Tibial nerve (tissue), 4 donors: Measurements from ENCODE around the gene DCPS. TPM values are rescaled to one million over a fixed set of nuclear protein-coding genes. Genes with fewer than 3 reads are reported as not detected.
A peak's percentile ranks its signal among the peaks of the same experiment; 100 is the strongest.

Source experiments
- DNase-seq, 2 donors: peaks; one replicate each; pipeline ENCODE4 v3.0.0-alpha.2; 2019; ENCODE audit warnings: low spot score in 2 of 2
- H3K27ac ChIP-seq, 4 donors: fragments of 200-600 bp; sonication (generic) in 3 of 4; one replicate each; pipeline ENCODE4 v1.5.1; 2017 to 2019; ENCODE audit warnings: mild to moderate bottlenecking in 1 of 4
- H3K27me3 ChIP-seq, 2 donors: fragments of 200-600 bp; sonication (generic) in 1 of 2; one replicate each; pipeline versions ENCODE4 v1.5.1 to v1.6.0; 2017 to 2019
- H3K36me3 ChIP-seq, 3 donors: fragments of 200-600 bp; sonication (generic); one replicate each; pipeline ENCODE4 v1.5.1; 2018 to 2019
- H3K4me1 ChIP-seq, 4 donors: fragments of 200-600 bp; sonication (generic) in 3 of 4; one replicate each; pipeline ENCODE4 v1.5.1; 2017 to 2019
- H3K4me3 ChIP-seq, 4 donors: fragments of 200-600 bp; sonication (generic) in 3 of 4; one replicate each; pipeline ENCODE4 v1.5.1; 2017 to 2019; ENCODE audit warnings: mild to moderate bottlenecking in 1 of 4, moderate library complexity in 1 of 4
- H3K9me3 ChIP-seq, 4 donors: fragments of 200-600 bp; sonication (generic) in 3 of 4; one replicate each; pipeline ENCODE4 v1.5.1; 2017 to 2019
- EP300 ChIP-seq, 2 donors: sonication (generic); formaldehyde crosslinking; IDR thresholded peaks; one replicate each; pipeline ENCODE4 v1.6.1; 2017; ENCODE audit warnings: antibody characterized with exemption in 2 of 2, mild to moderate bottlenecking in 1 of 2
- POLR2A ChIP-seq, 2 donors: fragments of 450-650 bp; IDR thresholded peaks; one replicate each; pipeline ENCODE4 v1.6.1; 2017; ENCODE audit warnings: antibody characterized with exemption in 2 of 2, mild to moderate bottlenecking in 2 of 2, moderate library complexity in 2 of 2
- WGBS, 2 donors: methylation state at CpG; one replicate each; pipeline ENCODE4 v1.1.5; 2018; 5-methylcytosine and 5-hydroxymethylcytosine counted together
- total RNA-seq, 4 donors: library from RNA; depleted of rRNA; stranded (reverse); fragments of >200 nt; gene quantifications; one replicate each; pipeline ENCODE4 v1.1.0, GENCODE V29; 2016
- TF ChIP-seq, protein P1 (sequence below), 5 experiments: fragments of 200-600 bp in 3 of 5; fragments of 450-650 bp in 2 of 5; sonication (generic) in 3 of 5; IDR thresholded peaks; one replicate each; pipeline ENCODE4 v1.5.1; 2016 to 2019; ENCODE audit warnings: antibody characterized with exemption in 5 of 5, mild to moderate bottlenecking in 3 of 5, moderate library complexity in 2 of 5

DCPS gene
- total RNA-seq, 4 donors from 2014 or later, result 7.1 to 16.4 (median 11.9) TPM

DNA sequence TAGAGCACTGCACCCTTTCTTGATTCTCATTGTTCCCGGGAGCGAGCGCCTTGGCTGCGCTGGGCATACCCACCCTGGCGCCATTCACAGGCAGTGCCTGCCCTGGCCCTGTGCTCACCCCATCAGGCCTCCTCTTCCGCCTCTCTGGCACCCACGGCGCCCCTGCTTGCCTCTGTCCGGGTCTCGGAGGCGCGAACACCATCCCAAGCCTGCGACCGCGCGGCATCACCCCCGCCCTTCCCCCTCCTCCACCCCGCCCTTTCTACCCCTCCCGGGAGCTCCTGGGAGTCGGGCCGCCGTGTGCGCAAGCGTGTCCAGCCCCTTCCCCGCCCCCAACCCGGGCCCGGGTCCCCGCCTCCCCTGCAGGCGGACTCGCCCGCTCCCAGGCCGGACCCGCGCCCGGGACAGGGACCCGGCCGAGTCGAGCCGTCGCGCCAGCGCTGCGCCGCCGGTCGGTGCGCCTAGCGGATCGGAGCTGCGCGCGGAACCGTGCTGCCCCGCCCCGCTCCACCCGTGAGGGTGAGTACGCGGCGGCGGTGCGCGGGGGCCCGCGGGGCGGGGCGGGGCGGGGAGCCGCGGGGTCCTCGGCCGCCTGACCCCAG lies 51.6 kb downstream of the DCPS start, which contains the start of gene ST3GAL4:
TSS of gene ST3GAL4 (plus strand) at position 363 of the 602 bp plus-strand sequence. CDS start 50,470 bp downstream, outside the sequence.
- TF ChIP-seq, protein P1, sequence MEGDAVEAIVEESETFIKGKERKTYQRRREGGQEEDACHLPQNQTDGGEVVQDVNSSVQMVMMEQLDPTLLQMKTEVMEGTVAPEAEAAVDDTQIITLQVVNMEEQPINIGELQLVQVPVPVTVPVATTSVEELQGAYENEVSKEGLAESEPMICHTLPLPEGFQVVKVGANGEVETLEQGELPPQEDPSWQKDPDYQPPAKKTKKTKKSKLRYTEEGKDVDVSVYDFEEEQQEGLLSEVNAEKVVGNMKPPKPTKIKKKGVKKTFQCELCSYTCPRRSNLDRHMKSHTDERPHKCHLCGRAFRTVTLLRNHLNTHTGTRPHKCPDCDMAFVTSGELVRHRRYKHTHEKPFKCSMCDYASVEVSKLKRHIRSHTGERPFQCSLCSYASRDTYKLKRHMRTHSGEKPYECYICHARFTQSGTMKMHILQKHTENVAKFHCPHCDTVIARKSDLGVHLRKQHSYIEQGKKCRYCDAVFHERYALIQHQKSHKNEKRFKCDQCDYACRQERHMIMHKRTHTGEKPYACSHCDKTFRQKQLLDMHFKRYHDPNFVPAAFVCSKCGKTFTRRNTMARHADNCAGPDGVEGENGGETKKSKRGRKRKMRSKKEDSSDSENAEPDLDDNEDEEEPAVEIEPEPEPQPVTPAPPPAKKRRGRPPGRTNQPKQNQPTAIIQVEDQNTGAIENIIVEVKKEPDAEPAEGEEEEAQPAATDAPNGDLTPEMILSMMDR (IDR thresholded peaks at IDR 0.05), result peak in 1 of 5 experiments; percentile 22
- TF ChIP-seq EP300 (IDR thresholded peaks at IDR 0.05), result peak in 1 of 2 donors; percentile 63
- TF ChIP-seq POLR2A (IDR thresholded peaks at IDR 0.05), result peak in 1 of 2 donors; percentile 61
- WGBS, 2 donors, result 0 to 2% methylated on average over 5 to 24 of the region's 71 CpGs
- H3K36me3 ChIP-seq, result no peaks in the 10 kb centered on the region
- no peaks in the 10 kb centered on the region for H3K27me3 ChIP-seq
- no peaks in the 10 kb centered on the region for H3K9me3 ChIP-seq
- peak within 1 kb of the TSS; percentile 44 to 81 (median 60) for H3K4me3 ChIP-seq
- H3K4me1 ChIP-seq, result peaks cover 0 to 87% (median 51%) of the 10 kb centered on the region in 4 donors
- peak within 1 kb of the TSS; percentile 86 to 93 (median 86) for H3K27ac ChIP-seq
- peak; percentile 64 to 66 for DNase-seq

DNA sequence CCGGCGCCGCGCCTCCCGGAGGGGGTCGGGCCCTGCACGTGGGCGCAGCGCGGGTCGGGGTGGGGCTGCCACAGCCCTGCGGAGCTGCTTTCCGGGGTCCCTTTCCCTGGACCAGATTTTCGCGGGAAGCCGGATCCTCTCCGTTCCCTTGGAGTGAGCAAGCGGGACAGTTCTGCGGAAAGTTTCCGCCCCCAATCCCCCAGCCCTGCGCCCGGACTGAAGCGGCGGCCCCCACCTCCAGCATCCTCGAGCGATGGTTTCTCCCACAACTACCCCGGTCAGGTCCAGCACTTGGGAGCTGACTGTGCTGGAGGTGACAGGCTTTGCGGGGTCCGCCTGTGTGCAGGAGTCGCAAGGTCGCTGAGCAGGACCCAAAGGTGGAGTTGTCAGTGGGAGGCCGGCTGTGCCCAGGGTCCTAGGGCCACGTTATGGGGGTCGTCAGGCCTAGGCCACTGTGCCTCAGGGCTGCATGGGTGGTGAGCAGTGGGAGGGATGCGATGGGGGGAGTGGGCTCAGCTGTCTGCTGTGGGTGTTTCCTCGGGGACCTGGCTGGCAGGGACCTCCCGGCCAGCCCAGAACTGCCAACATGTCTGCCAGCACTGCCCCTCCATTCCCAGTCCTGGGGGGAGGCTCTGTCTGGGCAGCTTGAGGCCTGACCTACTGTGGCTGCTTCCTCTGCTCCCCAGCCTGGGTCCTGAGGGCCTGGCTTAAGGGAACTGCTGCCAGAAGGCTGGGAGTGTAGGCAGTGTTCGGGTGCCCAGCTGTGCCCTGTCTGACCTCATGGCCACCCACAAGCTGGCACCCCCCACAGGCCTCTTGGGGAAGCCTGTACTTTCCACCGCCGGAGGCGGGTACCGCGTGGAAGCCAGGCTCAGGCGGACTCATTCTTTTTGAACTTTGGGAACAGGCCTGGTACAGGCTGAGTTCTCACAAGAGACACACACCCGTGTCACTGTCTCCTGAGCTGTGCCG lies 52.4 kb downstream of the DCPS start:
- peaks cover 0 to 91% (median 54%) of the 10 kb centered on the region in 4 donors for H3K4me1 ChIP-seq
- no peak for DNase-seq
- 3 to 14% methylated on average over 10 to 20 of the region's 46 CpGs for WGBS, 2 donors

DNA sequence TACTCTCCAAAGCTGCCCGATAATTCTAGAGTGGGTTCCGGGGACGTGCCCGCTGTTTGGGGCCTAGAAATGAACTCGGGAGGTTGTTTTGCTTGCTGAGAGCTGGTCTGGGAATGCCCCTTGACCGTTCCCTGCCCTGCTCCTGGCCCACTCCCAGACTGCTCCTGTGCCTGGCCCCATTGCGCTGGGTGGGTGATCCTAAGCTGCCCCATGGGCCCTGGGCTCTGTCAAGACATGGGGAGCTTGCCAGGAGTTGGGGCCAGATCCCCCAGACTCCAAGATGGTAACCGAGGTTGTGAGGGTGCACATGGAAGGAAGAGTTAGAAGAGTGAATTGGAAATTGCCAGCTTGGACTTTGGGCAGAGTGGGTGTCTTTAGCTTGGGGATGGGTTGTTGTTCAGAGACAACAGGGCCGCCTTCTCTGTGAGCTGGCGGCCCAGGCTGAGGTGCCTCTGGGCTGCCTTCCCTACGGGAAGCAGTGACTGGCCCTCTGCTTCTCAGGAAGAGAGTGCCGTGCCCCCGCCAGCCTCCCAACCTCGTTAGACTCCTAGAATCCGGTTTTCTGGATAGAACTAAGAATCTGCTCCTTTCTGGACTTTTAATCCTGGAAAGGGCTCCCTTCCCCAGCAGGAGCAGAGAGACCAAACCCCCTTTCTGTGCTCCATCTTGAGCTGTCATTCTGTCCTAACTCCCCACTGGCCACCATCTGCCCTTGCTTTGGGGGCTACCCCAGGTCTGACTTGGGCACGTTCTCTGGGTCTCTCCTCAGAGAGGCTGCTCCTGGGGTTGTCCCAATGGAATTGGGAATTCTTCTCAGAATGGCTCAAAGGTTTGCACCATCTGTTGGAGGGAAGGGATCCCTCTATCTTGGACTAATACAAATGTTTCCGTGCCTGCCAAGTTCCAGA lies 53.4 kb downstream of the DCPS start:
- H3K9me3 ChIP-seq, result no peaks in the 10 kb centered on the region
- TF ChIP-seq, protein P1 (IDR thresholded peaks at IDR 0.05), result no peak
- no peak for TF ChIP-seq EP300 (IDR thresholded peaks at IDR 0.05)
- no peak for TF ChIP-seq POLR2A (IDR thresholded peaks at IDR 0.05)
- peaks cover 0 to 90% (median 55%) of the 10 kb centered on the region in 4 donors for H3K4me1 ChIP-seq
- H3K4me3 ChIP-seq, result peak overlapping the region; percentile 44 to 81 (median 60)
- WGBS, 2 donors, result 25 to 36% methylated on average over 17 of the region's 17 CpGs
- peak overlapping the region; percentile 86 to 93 (median 86) for H3K27ac ChIP-seq
- no peaks in the 10 kb centered on the region for H3K36me3 ChIP-seq
- H3K27me3 ChIP-seq, result no peaks in the 10 kb centered on the region
- no peak for DNase-seq

More for the DNA sequence above, 52.4 kb downstream of the DCPS start:
- Histone ChIP-seq H3K36me3 (no peaks in the 10 kb centered on the region), H3K9me3 (no peaks in the 10 kb centered on the region), H3K4me3 (peak overlapping the region; percentile 44 to 81 (median 60)), H3K27me3 (no peaks in the 10 kb centered on the region), H3K27ac (peak overlapping the region; percentile 86 to 93 (median 86))
- TF ChIP-seq EP300 (IDR thresholded peaks at IDR 0.05) (peak in 1 of 2 donors; percentile 72), POLR2A (IDR thresholded peaks at IDR 0.05) (no peak)
- TF ChIP-seq, protein P1 (IDR thresholded peaks at IDR 0.05), result peak in 1 of 5 experiments; percentile 16

DNA sequence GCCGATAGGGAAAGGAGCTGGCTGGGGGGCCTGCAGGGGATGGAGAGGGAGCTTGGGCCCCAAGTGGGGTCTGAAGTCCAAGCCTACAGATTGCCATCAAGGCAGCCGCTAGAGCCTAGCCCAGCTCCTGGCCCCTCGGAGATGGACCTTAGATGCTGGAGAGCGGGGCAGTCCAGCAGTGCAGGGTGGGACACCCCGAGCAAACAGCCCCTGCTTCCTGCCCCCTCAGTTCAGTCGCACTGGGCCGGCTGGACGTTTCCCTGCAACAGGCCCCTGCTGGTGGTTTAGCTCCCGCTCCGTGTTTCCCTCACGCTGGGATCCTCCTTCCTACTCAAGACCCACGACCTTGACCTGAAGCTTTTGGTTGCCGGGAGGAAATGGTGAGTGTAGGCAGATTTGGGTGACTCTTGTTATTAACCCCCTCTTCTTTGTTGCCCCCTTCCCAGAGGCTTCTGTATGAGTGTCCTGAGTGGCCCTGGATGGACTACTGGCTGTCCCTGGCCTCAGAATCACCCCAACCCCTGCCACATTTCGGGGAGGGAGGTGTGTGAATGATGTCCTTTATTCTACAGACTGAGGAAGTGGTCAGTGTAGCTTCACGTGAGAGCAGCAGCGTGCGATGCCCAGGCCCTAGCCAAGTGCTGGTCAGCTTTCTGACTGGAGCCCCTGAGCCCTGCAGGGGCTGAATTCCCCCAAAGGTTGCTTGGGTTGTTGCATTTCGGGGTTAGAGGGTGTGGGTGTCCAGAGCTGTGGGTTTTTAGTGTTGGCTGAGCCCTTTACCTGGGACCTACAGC lies 54.3 kb downstream of the DCPS start:
- DNase-seq, result no peak
- Histone ChIP-seq H3K4me1 (peaks cover 0 to 90% (median 53%) of the 10 kb centered on the region in 4 donors), H3K4me3 (peak overlapping the region; percentile 44 to 81 (median 60)), H3K9me3 (no peaks in the 10 kb centered on the region), H3K27me3 (no peaks in the 10 kb centered on the region), H3K36me3 (no peaks in the 10 kb centered on the region), H3K27ac (peak overlapping the region; percentile 86 to 93 (median 86))
- TF ChIP-seq EP300 (IDR thresholded peaks at IDR 0.05), result no peak
- TF ChIP-seq, protein P1 (IDR thresholded peaks at IDR 0.05), result no peak
- WGBS, 2 donors, result 28 to 29% methylated on average over 10 to 18 of the region's 18 CpGs
